ENCODE measurements around the gene SMIM22. TPM values are rescaled to one million over a fixed set of nuclear protein-coding genes. Genes with fewer than 3 reads are reported as not detected.

SMIM22 gene
- polyA plus RNA-seq, 1 experiment, result not detected

GRCh38 chr16:4748682-4749411, 46.3 kb upstream of the SMIM22 start:
- ChIA-PET CTCF (no interaction called here), POLR2A (no interaction called here)
- H3K27me3 ChIP-seq (ENCODE audit: control insufficient read depth, insufficient read depth, low read length), result no peaks in the 10 kb centered on the region
- DNase-seq (ENCODE audit: low read depth), result no peak
- H3K36me3 ChIP-seq (ENCODE audit: control insufficient read depth, insufficient read depth, low read length), result peaks cover 21% of the 10 kb centered on the region
- H3K4me3 ChIP-seq (ENCODE audit: low read depth, low read length), result no peak overlapping the region
- no peak for TF ChIP-seq CTCF (IDR thresholded peaks at IDR 0.05; ENCODE audit: insufficient read depth, low read depth, low read length)

GRCh38 chr16:4749700-4750257, 45.4 kb upstream of the SMIM22 start:
- H3K27me3 ChIP-seq (ENCODE audit: control insufficient read depth, insufficient read depth, low read length), result no peaks in the 10 kb centered on the region
- DNase-seq (ENCODE audit: low read depth), result no peak
- H3K4me3 ChIP-seq (ENCODE audit: low read depth, low read length), result no peak overlapping the region
- H3K36me3 ChIP-seq (ENCODE audit: control insufficient read depth, insufficient read depth, low read length), result peaks cover 21% of the 10 kb centered on the region
- POLR2A ChIA-PET, result no interaction called here
- TF ChIP-seq CTCF (IDR thresholded peaks at IDR 0.05; ENCODE audit: insufficient read depth, low read depth, low read length), result no peak
- CTCF ChIA-PET, result no interaction called here

GRCh38 chr16:4750896-4751295, 44.3 kb upstream of the SMIM22 start:
- Histone ChIP-seq H3K36me3 (ENCODE audit: control insufficient read depth, insufficient read depth, low read length) (peaks cover 25% of the 10 kb centered on the region), H3K4me3 (ENCODE audit: low read depth, low read length) (no peak overlapping the region), H3K27me3 (ENCODE audit: control insufficient read depth, insufficient read depth, low read length) (no peaks in the 10 kb centered on the region)
- no peak for TF ChIP-seq CTCF (IDR thresholded peaks at IDR 0.05; ENCODE audit: insufficient read depth, low read depth, low read length)
- ChIA-PET CTCF (no interaction called here), POLR2A (no interaction called here)
- no peak for DNase-seq (ENCODE audit: low read depth)

GRCh38 chr16:4752351-4753100, 42.6 kb upstream of the SMIM22 start:
- H3K4me3 ChIP-seq (ENCODE audit: low read depth, low read length), result no peak overlapping the region
- no peaks in the 10 kb centered on the region for H3K27me3 ChIP-seq (ENCODE audit: control insufficient read depth, insufficient read depth, low read length)
- ChIA-PET POLR2A (no interaction called here), CTCF (no interaction called here)
- DNase-seq (ENCODE audit: low read depth), result no peak
- peaks cover 27% of the 10 kb centered on the region for H3K36me3 ChIP-seq (ENCODE audit: control insufficient read depth, insufficient read depth, low read length)
- no peak for TF ChIP-seq CTCF (IDR thresholded peaks at IDR 0.05; ENCODE audit: insufficient read depth, low read depth, low read length)

GRCh38 chr16:4753227-4753626, 41.9 kb upstream of the SMIM22 start:
- H3K27me3 ChIP-seq (ENCODE audit: control insufficient read depth, insufficient read depth, low read length), result no peaks in the 10 kb centered on the region
- H3K36me3 ChIP-seq (ENCODE audit: control insufficient read depth, insufficient read depth, low read length), result peaks cover 28% of the 10 kb centered on the region
- no peak for DNase-seq (ENCODE audit: low read depth)
- CTCF ChIA-PET, result no interaction called here
- no peak for TF ChIP-seq CTCF (IDR thresholded peaks at IDR 0.05; ENCODE audit: insufficient read depth, low read depth, low read length)
- POLR2A ChIA-PET, result no interaction called here
- no peak overlapping the region for H3K4me3 ChIP-seq (ENCODE audit: low read depth, low read length)

Measured in BJ (cell line).